ENCODE measurements around the gene RBM38.

Gene RBM38

DNA sequence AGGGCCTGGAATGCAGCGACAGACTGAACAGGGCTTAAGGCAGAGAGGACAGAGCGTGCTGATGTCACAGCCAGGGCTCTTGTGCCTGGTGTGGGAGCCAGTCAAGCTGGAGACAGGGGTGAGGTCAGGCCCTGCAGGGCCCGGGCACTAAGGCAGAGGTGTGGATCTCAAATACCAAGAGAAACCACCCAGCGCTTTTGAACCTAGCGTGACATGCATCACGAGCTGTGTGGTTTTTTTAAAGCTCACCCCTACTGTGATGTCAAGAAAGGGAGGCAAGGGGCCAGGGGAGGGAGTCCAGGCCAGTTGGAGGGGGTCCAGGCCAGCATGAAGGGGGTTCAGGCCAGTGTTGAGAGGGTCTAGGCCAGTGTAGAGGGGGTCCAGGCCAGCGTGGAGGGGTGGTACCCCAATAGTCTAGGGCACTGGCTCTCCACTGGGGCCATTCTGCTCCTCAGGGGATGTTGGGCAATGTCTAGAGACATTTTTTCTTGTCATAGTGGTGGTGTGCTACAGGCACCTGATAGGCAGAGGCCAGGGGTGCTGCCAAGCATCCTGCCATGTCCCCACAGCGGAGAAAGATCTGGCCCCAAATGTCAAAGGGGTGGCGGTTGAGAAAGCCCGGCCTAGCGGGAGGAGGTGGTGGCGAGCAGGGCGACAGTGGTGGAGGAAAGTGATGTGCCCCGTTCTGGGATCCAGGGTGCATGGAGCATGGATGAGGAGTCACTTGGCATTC lies 42.6 kb downstream of the RBM38 start:
- DNase-seq (ENCODE audit: low read depth in 2 of 3, low spot score in 1 of 3) = no peak

DNA sequence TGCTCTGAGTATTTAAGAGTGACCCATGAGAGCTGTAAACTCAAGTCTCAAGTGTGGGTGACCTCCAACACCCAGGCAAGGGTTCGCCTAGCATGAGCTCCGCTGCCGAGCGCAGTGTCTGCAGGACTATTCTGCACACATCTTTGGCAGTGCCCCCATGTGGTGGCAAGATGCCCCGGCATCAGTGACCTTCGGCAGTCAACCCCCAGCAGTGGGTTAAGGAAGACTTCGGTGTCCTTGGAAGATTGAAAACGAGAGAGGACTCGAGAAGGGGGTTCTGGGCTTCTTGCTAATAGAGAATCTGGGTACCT lies 43.1 kb downstream of the RBM38 start:
- DNase-seq (ENCODE audit: low read depth in 2 of 3, low spot score in 1 of 3) = no peak

DNA sequence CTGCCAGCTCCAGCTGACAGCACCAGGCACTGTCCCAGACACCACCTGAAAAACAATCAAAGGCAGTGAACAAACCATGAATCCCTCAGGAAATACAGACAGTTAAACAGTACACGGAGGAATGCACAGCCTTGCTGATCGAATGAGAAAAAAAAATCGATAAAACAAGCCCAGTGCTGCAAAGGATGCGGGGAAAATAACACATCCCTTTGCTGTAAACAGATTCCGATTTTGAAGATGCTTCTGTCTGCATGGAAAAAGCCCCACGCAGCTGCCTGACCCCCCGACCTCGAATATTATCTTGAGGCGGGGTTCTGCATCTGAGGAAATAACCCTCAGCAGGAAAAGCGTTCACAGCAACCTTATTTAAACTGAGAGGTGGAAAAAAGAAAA lies 43.9 kb downstream of the RBM38 start:
- no peak for DNase-seq (ENCODE audit: low read depth in 2 of 3, low spot score in 1 of 3)

DNA sequence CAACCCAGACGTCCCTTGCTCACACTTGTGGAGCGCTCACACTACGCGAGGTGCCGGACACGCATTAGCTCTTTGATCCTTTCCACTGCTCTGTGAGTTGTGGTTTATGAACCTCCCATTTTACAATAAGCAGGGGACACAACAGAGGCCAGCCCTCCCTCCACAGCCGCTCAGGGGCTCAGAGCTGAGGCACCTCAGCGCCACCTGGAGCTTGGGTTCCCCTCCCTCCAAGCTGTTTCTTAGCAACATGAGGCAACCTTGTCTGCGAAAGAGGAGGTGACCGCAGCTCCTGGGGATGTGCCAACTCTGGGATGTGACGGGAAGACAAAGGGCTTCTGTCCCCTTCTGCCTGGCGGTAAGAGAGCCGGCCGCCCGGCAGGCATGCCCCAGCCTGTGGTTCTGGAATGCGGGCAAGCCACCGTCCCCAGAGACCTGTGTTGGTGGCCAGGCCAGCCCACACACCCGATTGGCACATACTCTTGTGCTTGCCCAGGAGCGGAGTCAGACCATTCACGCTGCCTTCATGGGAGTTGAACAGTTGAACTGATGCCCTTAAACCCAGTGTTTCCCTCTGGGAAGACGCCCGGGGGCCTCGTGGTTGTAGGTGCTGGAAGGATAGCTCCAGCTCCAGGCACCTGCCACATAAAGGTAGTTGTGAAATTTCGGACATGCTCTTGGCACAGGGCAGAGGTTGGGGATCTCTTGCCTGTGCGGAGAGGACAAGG lies 44.5 kb downstream of the RBM38 start:
- no peak for DNase-seq (ENCODE audit: low read depth in 2 of 3, low spot score in 1 of 3)

DNA sequence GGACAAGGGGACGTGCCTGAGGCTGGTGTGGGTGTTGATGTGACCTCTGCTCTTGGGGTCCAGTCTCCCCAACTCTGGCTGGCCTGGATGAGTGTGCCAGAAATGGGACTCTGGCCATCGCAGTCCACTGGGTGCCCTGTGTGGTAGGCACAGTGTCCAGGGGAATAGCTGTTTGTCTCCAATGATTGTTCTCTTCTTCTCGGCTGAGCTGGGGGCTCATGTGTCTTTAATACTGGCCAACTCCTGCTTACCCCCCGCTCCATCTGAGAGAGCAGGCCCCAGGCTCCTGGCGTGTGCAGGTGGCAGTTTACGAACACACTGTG lies 45.0 kb downstream of the RBM38 start:
- DNase-seq (ENCODE audit: low read depth in 2 of 3, low spot score in 1 of 3) = no peak

DNA sequence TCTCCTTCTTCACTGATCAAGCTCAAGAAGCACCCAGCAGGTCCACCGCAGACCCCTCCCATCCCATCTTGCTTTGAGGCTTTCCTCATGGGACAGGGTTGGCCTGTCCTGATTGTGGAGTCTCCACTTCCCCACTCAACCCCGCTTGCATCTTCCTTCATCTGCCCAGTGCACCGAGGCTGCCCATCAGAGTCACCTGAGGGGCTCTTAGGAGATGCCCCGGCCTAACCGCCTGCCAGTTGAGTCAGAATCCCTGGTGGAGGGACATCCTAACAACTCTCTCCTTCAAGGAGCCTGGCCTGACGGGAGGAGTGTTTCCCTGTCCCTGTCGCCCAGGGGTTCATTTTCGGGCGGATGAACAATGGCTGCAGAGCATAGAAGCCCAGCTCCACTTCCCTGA lies 46.1 kb downstream of the RBM38 start:
- DNase-seq (ENCODE audit: low read depth in 2 of 3, low spot score in 1 of 3) = no peak

DNA sequence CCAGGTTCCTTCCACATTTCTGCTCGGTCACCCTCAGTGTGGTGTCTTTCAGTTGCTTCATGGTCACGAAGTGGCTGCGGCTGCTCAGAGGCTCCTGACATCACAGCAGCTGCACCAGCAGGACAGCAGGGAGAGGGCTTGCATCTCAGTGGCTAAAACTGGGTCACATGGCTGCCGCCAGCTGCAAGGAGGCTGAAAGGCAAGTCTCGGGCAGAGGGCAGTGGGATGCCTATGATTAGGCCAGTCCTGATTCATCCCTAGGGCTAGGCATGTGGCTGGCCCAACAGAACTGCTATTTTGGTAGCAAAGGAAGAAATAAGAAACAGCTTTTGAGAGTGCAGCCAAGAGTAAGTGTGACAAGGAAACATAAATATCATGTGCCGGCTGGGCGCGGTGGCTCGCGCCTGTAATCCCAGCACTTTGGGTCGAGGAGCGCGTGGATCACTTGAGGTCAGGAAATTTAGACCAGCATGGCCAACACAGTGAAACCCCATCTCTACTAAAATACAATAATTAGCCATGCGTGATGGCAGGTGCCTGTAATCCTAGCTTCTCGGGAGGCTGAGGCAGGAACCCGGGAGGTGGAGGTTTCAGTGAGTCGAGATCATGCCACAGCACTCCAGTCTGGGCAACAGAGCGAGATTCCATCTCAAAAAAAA lies 46.6 kb downstream of the RBM38 start:
- no peak for DNase-seq (ENCODE audit: low read depth in 2 of 3, low spot score in 1 of 3)

DNA sequence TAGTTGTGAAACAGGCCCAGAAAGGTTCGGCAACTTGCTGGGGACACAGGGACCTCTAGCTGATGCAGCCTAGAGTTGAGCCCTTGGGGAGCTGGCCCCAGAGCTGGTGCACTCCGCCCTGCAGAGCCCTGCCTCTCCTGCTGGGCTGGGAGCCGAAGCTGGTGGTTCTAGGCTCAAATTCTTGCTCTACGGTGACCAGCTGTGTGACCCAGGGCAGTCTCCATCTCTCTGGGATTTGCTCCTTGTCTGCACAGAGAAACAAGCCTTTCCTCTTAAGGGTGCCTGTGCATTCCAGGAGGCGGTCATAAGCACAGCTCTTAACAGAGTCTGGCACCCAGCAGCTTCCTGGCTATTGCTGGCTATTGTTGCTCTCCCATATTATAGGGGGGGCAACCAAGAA lies 47.4 kb downstream of the RBM38 start:
- no peak for DNase-seq (ENCODE audit: low read depth in 2 of 3, low spot score in 1 of 3)

DNA sequence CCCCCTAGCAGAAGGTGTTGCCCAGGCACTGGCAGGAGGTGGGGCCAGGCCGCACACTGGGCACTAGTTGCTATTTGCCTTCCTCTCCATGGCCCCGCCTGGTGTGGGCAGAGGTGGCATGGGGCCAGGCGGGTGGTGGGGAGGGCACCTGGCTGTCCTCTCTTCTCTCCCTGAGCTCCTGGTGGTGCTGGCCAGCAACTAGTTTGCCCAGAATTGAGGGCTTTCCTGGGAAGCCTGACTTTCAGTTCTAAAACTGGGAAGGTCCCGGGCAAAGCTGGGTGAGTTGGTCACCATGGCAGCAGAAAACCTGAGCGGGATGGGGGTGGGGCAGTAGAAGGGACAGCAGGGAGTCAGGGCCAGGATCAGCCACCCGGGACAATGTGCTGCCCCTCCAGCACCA lies 48.2 kb downstream of the RBM38 start:
- DNase-seq (ENCODE audit: low read depth in 2 of 3, low spot score in 1 of 3) = no peak

DNA sequence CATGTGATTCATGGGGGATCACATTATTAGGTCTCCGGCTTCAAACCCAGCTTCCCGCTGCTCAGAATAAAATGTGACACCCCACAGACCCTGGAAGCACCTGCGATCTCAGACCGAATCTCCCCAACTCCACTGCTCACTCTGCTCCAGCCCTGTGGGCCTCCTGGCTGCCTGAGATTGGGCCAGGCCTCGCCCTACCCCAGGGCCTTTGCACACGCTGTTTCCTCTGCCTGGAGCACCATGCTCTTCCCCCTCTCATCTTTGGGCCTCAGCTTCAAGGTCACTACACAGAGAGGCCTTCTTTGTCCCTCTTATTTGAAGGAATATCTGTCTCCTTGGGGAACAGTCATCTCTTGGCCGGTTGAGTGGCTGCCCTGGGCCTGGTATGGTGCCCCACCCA lies 48.8 kb downstream of the RBM38 start:
- no peak for DNase-seq (ENCODE audit: low read depth in 2 of 3, low spot score in 1 of 3)

DNA sequence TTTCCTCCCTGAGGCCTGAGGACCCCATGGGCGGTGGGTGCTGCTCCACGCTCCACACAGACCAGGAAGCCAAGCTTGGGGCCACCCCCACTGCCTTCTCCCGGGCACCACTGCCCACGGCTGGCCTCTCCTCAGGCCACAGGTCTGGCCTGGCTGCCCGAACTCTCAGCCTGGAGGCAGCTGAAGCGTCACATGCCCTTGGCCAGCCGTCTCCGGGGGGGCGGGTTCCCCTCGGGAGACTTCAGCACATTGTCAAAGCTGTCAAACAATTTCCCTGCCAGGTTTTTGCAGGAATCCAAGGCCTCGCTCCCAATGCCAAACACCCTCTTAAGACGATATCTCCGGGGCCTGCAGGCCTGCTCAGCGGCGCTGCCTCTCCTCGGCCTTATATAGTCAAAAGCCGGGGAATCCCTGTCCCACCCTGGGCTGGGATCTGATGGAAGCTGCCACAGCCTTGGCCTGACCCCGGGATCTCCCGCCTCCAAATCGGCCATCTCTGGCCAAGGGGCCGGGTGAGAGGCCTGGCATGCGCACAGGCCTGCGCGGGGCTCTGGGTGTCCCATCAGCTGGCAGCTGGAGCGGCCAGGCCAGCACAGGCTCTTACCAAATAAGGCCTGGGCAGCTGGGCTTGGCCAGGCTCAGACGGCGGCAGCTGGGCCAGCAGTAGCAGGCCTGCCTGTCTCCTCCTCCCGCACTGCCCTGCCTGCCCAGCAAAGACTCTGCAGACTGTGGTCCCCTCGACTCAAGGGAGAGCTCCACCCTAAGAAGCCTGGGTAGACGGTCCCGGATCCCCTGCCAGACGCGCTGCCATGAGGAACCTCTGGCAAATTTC lies 49.7 kb downstream of the RBM38 start:
- DNase-seq (ENCODE audit: low read depth in 2 of 3, low spot score in 1 of 3) = no peak

DNA sequence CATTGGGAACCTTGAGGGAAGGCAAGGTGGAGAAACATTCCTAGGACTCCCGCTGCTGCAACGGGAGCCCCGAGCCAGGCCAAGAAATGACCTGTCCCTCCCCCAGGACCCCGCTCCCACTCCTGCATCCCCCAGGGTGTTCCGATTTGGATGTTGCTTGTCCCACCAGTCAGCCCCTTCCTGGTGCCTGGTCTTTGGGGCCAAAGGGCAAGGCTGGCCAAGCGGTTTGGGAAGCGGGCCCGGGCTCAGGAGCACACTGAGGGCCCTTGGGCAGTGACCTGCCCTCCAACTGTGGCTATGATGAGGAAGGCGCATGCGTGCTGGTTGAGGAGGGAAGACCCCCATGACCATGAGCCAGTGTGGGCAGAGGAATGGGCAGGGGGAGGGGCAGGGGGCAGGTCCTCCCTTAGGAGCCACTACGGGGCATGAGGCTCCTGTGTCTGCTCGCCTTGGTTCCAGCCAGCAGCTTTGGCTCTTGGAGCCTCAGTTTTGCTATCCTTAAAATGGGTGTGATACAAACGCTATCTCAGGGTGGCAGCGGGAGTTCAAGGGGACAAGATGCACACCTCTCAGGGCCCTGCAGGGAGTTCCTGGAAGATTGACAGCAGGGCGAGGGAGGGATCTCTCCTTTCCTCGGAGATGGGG lies 50.4 kb downstream of the RBM38 start:
- no peak for DNase-seq (ENCODE audit: low read depth in 2 of 3, low spot score in 1 of 3)

DNA sequence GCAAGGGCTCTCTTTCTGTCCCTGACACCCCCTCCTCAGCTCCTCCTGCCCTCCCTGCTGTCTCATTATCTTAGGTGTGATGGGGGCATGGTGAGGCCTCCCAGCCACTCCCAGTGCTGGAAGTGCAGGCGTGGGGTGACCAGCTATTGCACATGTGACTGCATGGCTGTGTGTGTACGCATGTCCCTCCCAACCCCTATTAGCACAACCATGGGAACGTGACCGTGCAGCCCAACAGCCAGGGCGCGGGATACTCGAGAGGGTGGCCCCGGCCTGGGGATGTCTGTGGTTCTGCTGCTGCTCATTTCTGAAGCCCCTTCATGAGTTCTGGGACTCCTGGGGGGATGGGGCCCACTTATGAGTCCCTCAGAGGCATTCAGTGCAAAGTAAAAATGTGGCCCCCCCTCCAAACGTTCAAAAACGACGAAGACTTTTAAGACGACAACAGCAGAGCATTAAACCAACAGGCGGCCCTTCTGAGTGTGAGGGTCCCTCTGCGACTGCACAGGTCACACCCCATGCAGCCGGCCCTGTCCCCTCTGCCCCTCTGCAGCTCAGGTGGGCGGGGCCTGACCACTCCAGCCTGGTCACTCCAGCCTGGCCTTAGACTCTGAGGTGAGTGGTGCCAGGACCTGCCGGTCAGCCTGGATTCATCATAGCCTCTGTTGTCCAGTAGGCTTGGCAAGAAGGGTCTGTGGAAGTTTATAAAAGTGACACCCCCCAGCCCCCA lies 51.1 kb downstream of the RBM38 start:
- no peak for DNase-seq (ENCODE audit: low read depth in 2 of 3, low spot score in 1 of 3)

DNA sequence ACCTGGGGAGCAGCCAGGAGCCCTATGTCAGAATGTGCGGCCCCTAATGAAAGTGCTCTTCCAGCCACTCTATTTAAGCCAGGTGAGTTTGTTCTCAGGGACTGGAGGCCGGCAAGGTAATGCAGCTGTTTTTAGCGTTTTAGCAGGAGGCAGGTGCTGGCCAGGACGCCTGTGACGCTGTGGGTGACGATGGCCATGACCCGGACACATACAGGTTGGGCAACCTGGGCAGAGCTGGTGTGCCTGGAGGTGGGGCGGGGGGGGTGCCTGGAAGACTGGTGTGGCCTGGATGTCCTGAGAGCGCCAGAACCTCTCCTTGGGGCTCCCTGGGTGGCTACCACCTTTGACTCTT lies 51.7 kb downstream of the RBM38 start:
- no peak for DNase-seq (ENCODE audit: low read depth in 2 of 3, low spot score in 1 of 3)

DNA sequence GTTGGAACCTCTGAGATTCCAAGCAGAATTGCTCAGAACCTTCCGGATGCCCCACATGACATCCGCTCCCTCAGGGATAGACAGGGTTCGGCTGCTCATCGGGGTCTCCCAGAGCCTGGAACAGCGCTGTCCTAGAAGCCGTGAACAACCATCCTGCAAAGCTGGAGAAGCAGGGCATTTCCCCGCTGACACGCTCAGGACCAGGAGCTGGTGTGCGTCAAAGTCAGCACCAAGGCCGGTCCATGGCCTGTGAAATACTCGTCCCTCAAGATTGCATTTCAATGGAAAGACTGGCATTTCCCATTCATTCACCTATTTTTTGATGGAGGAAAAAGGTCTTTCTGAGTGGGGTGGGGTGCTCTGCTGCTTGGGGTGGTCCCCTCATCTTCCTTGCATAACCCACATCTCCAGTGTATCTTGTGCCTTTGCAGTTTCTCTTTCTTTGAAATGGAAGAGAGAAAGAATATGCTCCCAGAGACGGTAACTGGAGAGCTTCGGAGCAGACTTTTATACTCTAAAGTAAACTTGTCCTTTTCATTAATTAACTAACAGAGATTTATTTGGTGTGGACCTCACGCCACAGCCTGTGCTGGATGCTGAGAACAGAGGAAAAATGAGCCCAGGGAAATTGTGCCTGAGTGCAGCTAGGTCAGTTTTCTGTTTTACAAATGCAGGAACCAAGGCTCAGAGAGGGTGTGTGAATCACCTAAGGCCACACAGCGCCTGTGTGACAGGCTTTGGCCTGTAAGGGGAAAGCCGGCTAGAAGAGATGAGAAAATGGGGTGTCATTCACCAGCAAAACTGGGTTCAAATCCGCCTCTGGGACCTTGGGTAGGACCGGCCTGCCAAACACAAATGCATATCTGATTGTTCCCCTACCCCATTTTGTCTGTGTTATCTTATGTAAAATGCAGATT lies 52.4 kb downstream of the RBM38 start:
- no peak for DNase-seq (ENCODE audit: low read depth in 2 of 3, low spot score in 1 of 3)

DNA sequence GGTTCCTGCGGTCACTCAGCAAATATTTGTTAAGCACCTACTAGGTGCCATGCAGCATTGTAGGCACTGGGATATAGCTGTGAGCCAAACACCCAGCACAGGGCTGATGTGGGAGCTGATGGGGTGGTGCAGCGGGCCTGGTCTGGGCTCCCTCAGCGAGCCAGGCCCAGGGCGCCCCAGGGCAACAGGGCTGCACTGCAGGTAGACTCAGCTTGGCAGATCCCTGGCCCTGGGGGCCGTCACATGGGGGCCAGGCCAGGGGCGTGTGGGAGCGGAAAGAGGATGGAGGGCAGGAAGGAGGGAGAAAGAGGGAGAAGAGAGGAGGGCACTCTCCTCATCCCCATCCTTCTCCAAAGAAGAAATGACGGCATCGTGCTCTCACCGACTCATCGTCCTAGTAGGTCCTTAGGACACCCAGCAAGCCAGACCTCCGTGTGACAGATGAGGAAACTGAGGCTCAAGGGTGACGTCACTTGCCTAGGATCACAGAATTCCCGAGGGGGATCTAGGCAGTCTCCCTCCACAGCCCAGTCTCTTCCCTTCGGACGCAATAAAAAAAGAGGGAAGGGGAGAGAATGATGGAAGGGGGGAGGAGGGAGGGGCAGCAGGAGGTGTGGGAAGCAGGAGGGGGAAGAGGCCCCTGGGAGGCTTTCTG lies 53.3 kb downstream of the RBM38 start:
- no peak for DNase-seq (ENCODE audit: low read depth in 2 of 3, low spot score in 1 of 3)

DNA sequence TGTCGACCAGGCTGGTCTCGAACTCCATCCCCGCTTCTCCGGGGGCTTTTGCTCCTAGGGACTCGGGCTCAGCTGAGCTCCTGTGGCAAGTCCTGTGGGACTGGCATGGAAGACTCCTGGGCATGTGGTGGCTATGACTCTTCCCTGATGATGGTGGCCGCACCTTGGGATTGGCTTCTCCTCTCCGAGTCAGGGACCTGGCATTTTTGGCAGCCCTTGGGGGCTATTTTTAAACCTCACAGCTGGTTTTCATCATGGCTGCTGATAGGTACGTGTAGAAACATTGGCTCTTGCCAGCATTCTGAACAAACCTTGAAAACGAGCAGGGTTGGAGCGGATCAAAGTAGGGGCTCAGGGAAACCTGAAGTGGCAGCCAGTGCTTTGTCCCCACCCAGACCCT lies 54.1 kb downstream of the RBM38 start:
- DNase-seq (ENCODE audit: low read depth in 2 of 3, low spot score in 1 of 3) = no peak

DNA sequence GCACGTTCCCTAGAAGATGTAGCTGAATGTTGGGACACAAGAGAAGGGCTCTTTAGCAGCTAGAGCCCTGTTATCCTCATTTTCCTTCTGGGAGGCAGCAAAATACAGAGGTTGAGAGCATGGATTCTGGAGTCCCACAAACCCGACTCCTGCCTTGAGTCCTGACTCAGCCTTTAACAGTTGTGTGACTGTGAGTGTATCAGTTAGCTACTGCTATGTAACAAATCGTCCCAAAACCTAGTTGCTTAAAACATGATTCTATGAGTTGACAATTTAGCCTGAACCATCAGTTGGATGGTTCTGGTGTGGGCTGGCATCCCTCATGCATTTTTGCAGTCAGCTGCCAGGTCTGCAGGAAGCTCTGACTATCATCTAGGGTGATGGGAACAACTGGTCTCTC lies 54.6 kb downstream of the RBM38 start:
- no peak for DNase-seq (ENCODE audit: low read depth in 2 of 3, low spot score in 1 of 3)

DNA sequence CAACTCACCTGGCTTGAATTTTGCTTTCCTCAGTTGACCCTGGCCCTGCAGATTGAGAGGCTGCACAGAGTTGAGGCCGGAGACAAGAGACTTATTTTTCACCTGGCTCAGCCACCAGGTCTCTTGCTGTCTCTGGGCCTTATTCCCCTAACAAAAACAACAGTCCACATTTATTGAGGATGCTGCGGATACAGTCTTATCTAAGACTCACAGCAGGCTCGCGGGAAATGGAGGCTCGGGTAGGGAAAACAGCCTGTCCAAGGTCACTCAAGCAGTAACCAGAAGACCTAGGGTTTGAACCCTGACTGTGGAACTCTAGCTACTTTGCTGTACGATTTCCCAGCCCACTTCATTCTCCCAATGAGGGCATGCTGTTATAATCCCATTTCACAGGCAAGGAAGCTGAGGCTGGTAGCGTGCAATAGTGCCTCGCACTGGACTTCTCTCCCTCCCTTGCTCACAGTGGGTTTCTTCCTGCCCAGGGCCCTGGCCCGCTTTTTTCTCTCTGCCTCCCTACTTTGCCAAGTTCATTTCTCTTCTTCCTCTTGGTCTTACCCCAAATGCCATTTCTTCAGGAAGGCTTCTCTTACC lies 57.7 kb downstream of the RBM38 start:
- no peak for DNase-seq (ENCODE audit: low read depth in 2 of 3, low spot score in 1 of 3)
